Calu3 (cell line): ENCODE results near the gene ZFR. TPM values are rescaled to one million over a fixed set of nuclear protein-coding genes. Genes with fewer than 3 reads are reported as not detected.

Experiments
- BruUV-seq: library from RNA; stranded (reverse); fragments of 400-500 nt; replicated peaks from 2 replicates; lab custom pipeline; 2021; lab: Mats Ljungman, UMichigan
- CTCF ChIA-PET: fragments of 300-600 bp; sonication (Branson Sonifier 250); formaldehyde crosslinking; loops from one replicate; lab custom pipeline; 2022; ENCODE audit warnings: antibody characterized with exemption; lab: Charles Lee
- DNase-seq: peaks from one replicate; pipeline ENCODE4 v3.0.0; 2022
- H3K27ac Mint-ChIP-seq: one replicate; pipeline ENCODE4 v1.8.0; 2022; ENCODE audit warnings: mixed read lengths; ENCODE audit not compliant: unreplicated experiment
- H3K27me3 Mint-ChIP-seq: one replicate; pipeline ENCODE4 v1.8.0; 2022; ENCODE audit warnings: mixed read lengths; ENCODE audit not compliant: unreplicated experiment
- H3K36me3 Mint-ChIP-seq: one replicate; pipeline ENCODE4 v1.8.0; 2022; ENCODE audit warnings: mild to moderate bottlenecking, moderate library complexity, mixed read lengths; ENCODE audit not compliant: insufficient read depth, unreplicated experiment
- H3K4me1 Mint-ChIP-seq: one replicate; pipeline ENCODE4 v1.8.0; 2022; ENCODE audit warnings: mild to moderate bottlenecking, low read depth, mixed read lengths; ENCODE audit not compliant: unreplicated experiment
- H3K4me3 Mint-ChIP-seq: one replicate; pipeline ENCODE4 v1.8.0; 2022; ENCODE audit warnings: mild to moderate bottlenecking, low read depth, moderate library complexity, mixed read lengths; ENCODE audit not compliant: unreplicated experiment
- H3K9me3 Mint-ChIP-seq: one replicate; pipeline ENCODE4 v1.8.0; 2022; ENCODE audit warnings: low read depth, mixed read lengths; ENCODE audit not compliant: unreplicated experiment
- CTCF ChIP-seq: fragments of 200-600 bp; IDR thresholded peaks from one replicate; pipeline ENCODE4 v1.8.0; 2022; ENCODE audit warnings: antibody characterized with exemption; ENCODE audit not compliant: unreplicated experiment
- intact Hi-C: fragments of 100-400 bp; cut with micrococcal nuclease; formaldehyde crosslinking; loops from one replicate; pipeline ENCODE4 v1.10.0; 2022; ENCODE audit not compliant: unreplicated experiment
- total RNA-seq: library from RNA; stranded (reverse); gene quantifications from 2 replicates; pipeline ENCODE4 v1.2.3, GENCODE V29; 2022

The ZFR gene
- total RNA-seq, 1 experiment from 2014 or later = 63.4 TPM

DNA sequence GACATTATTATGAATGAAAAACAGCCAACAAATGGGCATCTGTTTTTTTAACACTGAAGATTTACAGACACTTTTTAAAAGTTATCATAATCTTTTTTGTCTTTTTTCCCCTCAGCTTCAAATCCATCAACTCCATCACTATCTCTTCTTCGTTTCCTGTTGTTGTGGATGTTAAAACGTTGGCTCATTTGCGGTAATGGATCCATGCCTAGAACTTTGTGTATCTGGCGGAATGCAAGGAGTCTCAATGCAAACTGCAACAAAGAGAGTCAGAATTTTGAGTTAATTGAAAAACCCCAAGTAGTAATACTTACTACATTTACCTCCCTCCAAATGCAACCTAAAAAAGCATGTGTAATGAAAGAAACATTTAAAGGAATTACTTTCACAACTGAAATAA lies 88.9 kb downstream of the ZFR start:
- Mint-ChIP-seq H3K36me3 (peaks cover 46% of the 10 kb centered on the region), H3K4me3 (no peak overlapping the region), H3K27me3 (no peaks in the 10 kb centered on the region), H3K27ac (no peak overlapping the region), H3K4me1 (no peaks in the 10 kb centered on the region), H3K9me3 (no peaks in the 10 kb centered on the region)
- intact Hi-C loops = no loop called here
- BruUV-seq = no TSS peak
- CTCF ChIA-PET = no interaction called here
- DNase-seq = no peak
- TF ChIP-seq CTCF = no peak

- no peak for TF ChIP-seq CTCF
- peaks cover 28% of the 10 kb centered on the region for H3K36me3 Mint-ChIP-seq
- CTCF ChIA-PET = no interaction called here
- no peaks in the 10 kb centered on the region for H3K4me1 Mint-ChIP-seq
- no peak overlapping the region for H3K27ac Mint-ChIP-seq
- intact Hi-C loops = no loop called here
- H3K27me3 Mint-ChIP-seq = no peaks in the 10 kb centered on the region
- no peak overlapping the region for H3K4me3 Mint-ChIP-seq
- no peak for DNase-seq
- BruUV-seq = no TSS peak
- no peaks in the 10 kb centered on the region for H3K9me3 Mint-ChIP-seq
Observed at GRCh38 chr5:32353420-32353819, 91.1 kb downstream of the ZFR start.

- CTCF ChIA-PET = no interaction called here
- no peaks in the 10 kb centered on the region for H3K27me3 Mint-ChIP-seq
- H3K36me3 Mint-ChIP-seq = peaks cover 27% of the 10 kb centered on the region
Observed at GRCh38 chr5:32352685-32353084, 91.9 kb downstream of the ZFR start.

DNA sequence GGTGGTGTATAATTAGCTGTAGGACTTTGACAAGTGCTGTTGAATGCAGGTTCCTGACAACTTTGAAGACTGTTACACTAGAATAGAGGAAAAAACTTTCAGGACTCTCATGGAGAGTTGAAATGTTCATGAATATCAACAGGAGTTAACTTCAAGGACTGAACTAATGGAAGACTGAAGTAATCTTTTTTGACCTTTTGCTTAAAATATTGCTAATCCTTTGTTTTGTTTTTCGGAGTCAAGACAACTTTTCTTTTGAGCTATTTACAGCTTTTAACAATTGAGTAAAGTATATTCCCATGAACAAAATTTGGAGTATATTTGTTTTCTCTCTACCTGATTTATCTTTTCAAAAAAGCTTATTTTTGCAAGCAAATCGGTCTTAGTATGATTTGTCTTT lies 97.7 kb downstream of the ZFR start:
- Mint-ChIP-seq H3K36me3 (peaks cover 10% of the 10 kb centered on the region), H3K27me3 (no peaks in the 10 kb centered on the region), H3K27ac (no peak overlapping the region), H3K4me3 (no peak overlapping the region), H3K9me3 (no peaks in the 10 kb centered on the region), H3K4me1 (no peaks in the 10 kb centered on the region)
- TF ChIP-seq CTCF = no peak
- CTCF ChIA-PET = interaction anchor here (0.6 to 0.7 kb wide), 2 partner anchors 110 to 521 kb away, joined by 3 read pairs; no protein-coding TSS in a partner anchor
- no TSS peak for BruUV-seq
- intact Hi-C loops = no loop called here
- no peak for DNase-seq

More at GRCh38 chr5:32352685-32353084, 91.9 kb downstream of the ZFR start:
- no peak for TF ChIP-seq CTCF
- no peak overlapping the region for H3K27ac Mint-ChIP-seq
- no peak for DNase-seq
- no TSS peak for BruUV-seq
- intact Hi-C loops = no loop called here
- H3K4me1 Mint-ChIP-seq = no peaks in the 10 kb centered on the region
- H3K4me3 Mint-ChIP-seq = no peak overlapping the region
- no peaks in the 10 kb centered on the region for H3K9me3 Mint-ChIP-seq
